ENCODE results near the gene KBTBD13.

DNA sequence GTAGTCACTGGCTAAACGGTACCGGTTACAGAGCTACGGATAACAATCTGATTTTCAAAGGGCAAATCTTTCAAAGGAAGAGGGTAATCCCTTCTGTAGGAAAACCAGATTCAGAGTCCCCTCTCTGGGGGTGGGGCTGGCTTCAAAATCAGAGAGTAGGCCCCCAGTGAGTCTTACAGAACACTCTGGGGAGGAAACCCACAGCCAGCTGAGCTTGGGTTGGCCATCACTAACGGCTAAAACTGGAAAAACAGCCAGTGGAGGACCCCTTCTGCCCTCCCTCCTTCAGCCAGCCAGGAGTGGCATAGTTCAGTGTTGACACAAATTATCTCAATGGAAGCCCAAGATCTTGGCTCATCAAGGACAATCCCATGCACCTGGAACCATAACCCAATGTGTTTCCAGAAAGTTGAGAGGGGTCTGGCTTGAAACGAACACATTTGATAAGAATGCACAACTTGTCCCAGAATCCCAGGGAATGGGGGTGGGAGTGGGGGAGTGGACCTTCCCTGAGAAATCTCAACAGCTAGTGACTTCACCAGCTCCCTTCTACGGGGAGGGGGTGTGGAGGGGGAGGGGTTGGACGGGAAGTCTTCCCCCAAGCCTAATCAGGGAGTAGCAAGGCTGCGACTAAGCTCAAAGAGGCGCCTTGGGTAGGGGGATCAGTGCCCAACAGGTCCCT, 9.8 kb upstream of the KBTBD13 start:
- TF ChIP-seq POLR2A (IDR thresholded peaks at IDR 0.05) (no peak), CTCF (IDR thresholded peaks at IDR 0.05) (no peak)

Data from testis (tissue), 2 donors.